Esophagus mucosa (tissue), 1 donor: ENCODE data around the gene RCAN3. TPM values are rescaled to one million over a fixed set of nuclear protein-coding genes. Genes with fewer than 3 reads are reported as not detected.
"Not testable (repeated sequence)": the region's sequence is repeated elsewhere in the genome, so short reads cannot be mapped to it uniquely, and the experiment has no call there.

Experiments used
- ATAC-seq: fragments of 200-7000 bp; cut with Tn5 transposase; one replicate; pipeline ENCODE4 v1.9.1; 2020
- total RNA-seq: library from RNA; stranded (reverse); gene quantifications from one replicate; pipeline ENCODE4 v1.2.4, GENCODE V29; 2023
- donor health status: DM: yes; HTN: yes; CAD: no.

RCAN3 gene
- total RNA-seq, 1 donor from 2014 or later = 21.5 TPM

- no peak for ATAC-seq
These were observed 16.1 kb upstream of the RCAN3 start for GRCh38 chr1:24486331-24487065.

- no peak for ATAC-seq
These were observed 15.2 kb upstream of the RCAN3 start for GRCh38 chr1:24487455-24487854.

GRCh38 chr1:24488159-24488558 lies 14.5 kb upstream of the RCAN3 start:
- not testable (repeated sequence) for ATAC-seq

- no peak for ATAC-seq
These were observed 13.0 kb upstream of the RCAN3 start for GRCh38 chr1:24489674-24490073.

- no peak for ATAC-seq
These were observed 12.4 kb upstream of the RCAN3 start for GRCh38 chr1:24490101-24490781.

GRCh38 chr1:24491577-24492360 lies 10.9 kb upstream of the RCAN3 start:
- ATAC-seq = no peak

- ATAC-seq = not testable (repeated sequence)
These were observed 9.7 kb upstream of the RCAN3 start for GRCh38 chr1:24492935-24493334.

- no peak for ATAC-seq
These were observed 8.9 kb upstream of the RCAN3 start for GRCh38 chr1:24493785-24494184.

GRCh38 chr1:24498589-24498988 lies 4.0 kb upstream of the RCAN3 start:
- ATAC-seq = no peak

GRCh38 chr1:24500448-24501048 lies 2.1 kb upstream of the RCAN3 start:
- ATAC-seq = no peak

- no peak for ATAC-seq
These were observed 1.1 kb upstream of the RCAN3 start for GRCh38 chr1:24501371-24502064.

GRCh38 chr1:24502065-24502708 lies 449 bp upstream of the RCAN3 start:
- peak; percentile 71 for ATAC-seq

GRCh38 chr1:24503059-24503751 lies 569 bp downstream of the RCAN3 start:
- peak; percentile 70 for ATAC-seq

GRCh38 chr1:24503870-24504523 lies 1.4 kb downstream of the RCAN3 start:
- no peak for ATAC-seq

- no peak for ATAC-seq
These were observed 1.9 kb downstream of the RCAN3 start for GRCh38 chr1:24504560-24504959.

- no peak for ATAC-seq
These were observed 3.2 kb downstream of the RCAN3 start for GRCh38 chr1:24505816-24506215.

- no peak for ATAC-seq
These were observed 4.2 kb downstream of the RCAN3 start for GRCh38 chr1:24506691-24507381.

- no peak for ATAC-seq
These were observed 4.8 kb downstream of the RCAN3 start for GRCh38 chr1:24507405-24507804.

- ATAC-seq = no peak
These were observed 6.3 kb downstream of the RCAN3 start for GRCh38 chr1:24508911-24509310.

GRCh38 chr1:24513706-24514105 lies 11.1 kb downstream of the RCAN3 start:
- ATAC-seq = no peak
